Lung (tissue), 12 donors: ENCODE data around the gene SNX30. TPM values are rescaled to one million over a fixed set of nuclear protein-coding genes. Genes with fewer than 3 reads are reported as not detected.

ENCODE experiments used
- ATAC-seq: fragments of 200-7000 bp; cut with Tn5 transposase; one replicate; pipeline ENCODE4 v1.9.1; 2020; ENCODE audit warnings: moderate number of reproducible peaks; ENCODE audit not compliant: insufficient read depth, low FRiP score
- DNase-seq, 3 donors: peaks; one replicate each; pipeline ENCODE4 v3.0.0-alpha.2; 2013 to 2017
- H3K27ac ChIP-seq, 2 donors: one replicate each; pipeline ENCODE4 v1.5.1; 2013; ENCODE audit warnings: mild to moderate bottlenecking in 2 of 2, moderate library complexity in 2 of 2, control low read depth in 1 of 2, inconsistent platforms in 1 of 2, low read depth in 1 of 2, low read length in 1 of 2
- H3K27me3 ChIP-seq, 3 donors: one replicate each; pipeline ENCODE4 v1.5.1; 2013; ENCODE audit warnings: low read length in 2 of 3; ENCODE audit not compliant: control insufficient read depth in 3 of 3, insufficient read depth in 3 of 3
- H3K36me3 ChIP-seq, 4 donors: one replicate each; pipeline ENCODE4 v1.5.1; 2013; ENCODE audit warnings: low read length in 4 of 4, mild to moderate bottlenecking in 1 of 4, moderate library complexity in 1 of 4; ENCODE audit not compliant: control insufficient read depth in 4 of 4, insufficient read depth in 4 of 4
- H3K4me1 ChIP-seq, 5 donors: one replicate each; pipeline ENCODE4 v1.5.1; 2013; ENCODE audit warnings: low read length in 5 of 5, mild to moderate bottlenecking in 2 of 5, moderate library complexity in 1 of 5; ENCODE audit not compliant: control insufficient read depth in 5 of 5, insufficient read depth in 5 of 5
- H3K4me3 ChIP-seq: one replicate; pipeline ENCODE4 v1.5.1; 2013; ENCODE audit warnings: mild to moderate bottlenecking, control low read depth, moderate library complexity
- H3K9ac ChIP-seq, 2 donors: one replicate each; pipeline ENCODE4 v1.5.1; 2013; ENCODE audit warnings: low read length in 2 of 2, control low read depth in 1 of 2; ENCODE audit not compliant: insufficient read depth in 1 of 2
- H3K9me3 ChIP-seq, 4 donors: one replicate each; pipeline ENCODE4 v1.5.1; 2013; ENCODE audit warnings: low read length in 3 of 4, mild to moderate bottlenecking in 1 of 4, moderate library complexity in 1 of 4; ENCODE audit not compliant: control insufficient read depth in 4 of 4, insufficient read depth in 3 of 4
- WGBS, 2 donors: extraction: QIAGEN DNeasy Blood & Tissue Kit; methylation state at CpG; one replicate each; pipeline ENCODE4 v1.1.7; 2013; 5-methylcytosine and 5-hydroxymethylcytosine counted together
- polyA plus RNA-seq, 2 donors: library from polyadenylated mRNA; stranded (reverse); fragments of 200-250 nt; gene quantifications; one replicate each; pipeline ENCODE4 v1.2.1, GENCODE V29; 2013
- total RNA-seq, 2 donors: library from RNA; depleted of rRNA in 1 of 2; stranded (reverse); fragments of >200 nt in 1 of 2; gene quantifications; one replicate each; pipeline ENCODE4 v1.2.1, GENCODE V29; 2014 to 2021
- TF ChIP-seq, protein P1 (sequence below): IDR thresholded peaks from 2 replicates; pipeline ENCODE4 v1.5.1; 2012; ENCODE audit warnings: mild to moderate bottlenecking; ENCODE audit errors: control extremely low read depth, extremely low read depth
- donor health status: control.
- donor health status: control.
- donor health status: Bipolar disorder and iron deficiency.
- donor health status: healthy.
- donor health status: DM: yes; HTN: yes; CAD: no.

The SNX30 gene
- total and polyA plus RNA-seq, 4 donors: 13.7 to 63.1 (median 35.8) TPM

- no peak for DNase-seq
These were observed 123.3 kb downstream of the SNX30 start for GRCh38 chr9:112873773-112874405.

DNA sequence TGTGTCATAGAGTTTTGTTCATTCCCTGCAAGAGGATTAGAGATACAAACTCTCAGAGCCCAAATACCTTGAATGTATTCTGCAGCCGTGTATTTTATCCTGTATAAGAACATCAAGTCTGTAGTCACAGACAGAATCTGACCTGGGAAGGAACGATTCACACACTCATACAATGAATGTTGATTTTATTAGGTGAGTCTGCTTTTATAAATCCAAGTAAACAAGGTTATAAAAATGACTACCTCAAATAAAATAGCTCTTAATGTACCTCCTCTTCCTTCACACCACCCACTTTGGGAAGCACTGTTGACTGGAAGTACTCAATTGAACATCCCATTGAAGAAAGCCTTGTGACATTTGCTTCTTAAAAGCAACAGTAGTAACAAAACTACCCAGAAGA is 128.2 kb downstream of the SNX30 start:
- Histone ChIP-seq H3K36me3 (peaks cover 2 to 10% (median 6%) of the 10 kb centered on the region in 4 donors), H3K27ac (no peak overlapping the region), H3K9ac (no peak overlapping the region), H3K4me3 (no peak overlapping the region), H3K27me3 (no peaks in the 10 kb centered on the region), H3K9me3 (no peaks in the 10 kb centered on the region), H3K4me1 (no peaks in the 10 kb centered on the region)
- TF ChIP-seq, protein P1, sequence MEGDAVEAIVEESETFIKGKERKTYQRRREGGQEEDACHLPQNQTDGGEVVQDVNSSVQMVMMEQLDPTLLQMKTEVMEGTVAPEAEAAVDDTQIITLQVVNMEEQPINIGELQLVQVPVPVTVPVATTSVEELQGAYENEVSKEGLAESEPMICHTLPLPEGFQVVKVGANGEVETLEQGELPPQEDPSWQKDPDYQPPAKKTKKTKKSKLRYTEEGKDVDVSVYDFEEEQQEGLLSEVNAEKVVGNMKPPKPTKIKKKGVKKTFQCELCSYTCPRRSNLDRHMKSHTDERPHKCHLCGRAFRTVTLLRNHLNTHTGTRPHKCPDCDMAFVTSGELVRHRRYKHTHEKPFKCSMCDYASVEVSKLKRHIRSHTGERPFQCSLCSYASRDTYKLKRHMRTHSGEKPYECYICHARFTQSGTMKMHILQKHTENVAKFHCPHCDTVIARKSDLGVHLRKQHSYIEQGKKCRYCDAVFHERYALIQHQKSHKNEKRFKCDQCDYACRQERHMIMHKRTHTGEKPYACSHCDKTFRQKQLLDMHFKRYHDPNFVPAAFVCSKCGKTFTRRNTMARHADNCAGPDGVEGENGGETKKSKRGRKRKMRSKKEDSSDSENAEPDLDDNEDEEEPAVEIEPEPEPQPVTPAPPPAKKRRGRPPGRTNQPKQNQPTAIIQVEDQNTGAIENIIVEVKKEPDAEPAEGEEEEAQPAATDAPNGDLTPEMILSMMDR: no peak
- no peak for DNase-seq
- WGBS, 2 donors: 75 to 96% methylated on average over 2 of the region's 2 CpGs
- ATAC-seq: no peak

More at GRCh38 chr9:112873773-112874405, 123.3 kb downstream of the SNX30 start:
- Histone ChIP-seq H3K27me3 (no peaks in the 10 kb centered on the region), H3K36me3 (peaks cover 4 to 15% (median 11%) of the 10 kb centered on the region in 4 donors), H3K4me1 (no peaks in the 10 kb centered on the region), H3K27ac (no peak overlapping the region), H3K9ac (no peak overlapping the region), H3K9me3 (no peaks in the 10 kb centered on the region), H3K4me3 (no peak overlapping the region)
- TF ChIP-seq, protein P1: no peak
- 94 to 95% methylated on average over 4 of the region's 4 CpGs for WGBS, 2 donors
- no peak for ATAC-seq

DNA sequence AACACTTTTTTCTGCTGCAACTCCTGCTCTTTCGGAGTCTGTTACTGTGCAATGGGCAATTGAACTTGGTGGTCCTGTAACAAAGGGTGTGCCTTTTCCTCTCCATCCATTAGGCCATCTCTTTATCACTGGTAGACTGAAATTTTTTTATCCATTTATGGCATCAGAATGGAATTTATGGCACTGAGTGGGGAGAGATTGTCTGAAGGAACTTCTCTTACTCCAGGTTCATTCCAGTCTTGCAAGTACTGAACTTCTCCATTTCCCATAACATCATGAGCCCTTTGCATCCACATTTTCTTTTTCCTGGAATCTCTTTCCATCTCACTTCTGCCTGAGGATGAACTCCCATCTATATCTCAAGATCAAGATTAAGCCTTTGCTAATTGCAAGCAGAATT is 130.1 kb downstream of the SNX30 start:
- no peak overlapping the region for H3K27ac ChIP-seq
- no peak overlapping the region for H3K9ac ChIP-seq
- H3K36me3 ChIP-seq: peaks cover 0 to 8% (median 3%) of the 10 kb centered on the region in 4 donors
- no peak overlapping the region for H3K4me3 ChIP-seq
- 97 to 100% methylated on average over 1 of the region's 1 CpG for WGBS, 2 donors
- TF ChIP-seq, protein P1: no peak
- no peaks in the 10 kb centered on the region for H3K27me3 ChIP-seq
- DNase-seq (no peak), ATAC-seq (no peak)
- no peaks in the 10 kb centered on the region for H3K9me3 ChIP-seq
- H3K4me1 ChIP-seq: peaks cover 0 to 3% (median 0%) of the 10 kb centered on the region in 5 donors
